ENCODE results near the gene TRIM45.

The TRIM45 gene

DNA sequence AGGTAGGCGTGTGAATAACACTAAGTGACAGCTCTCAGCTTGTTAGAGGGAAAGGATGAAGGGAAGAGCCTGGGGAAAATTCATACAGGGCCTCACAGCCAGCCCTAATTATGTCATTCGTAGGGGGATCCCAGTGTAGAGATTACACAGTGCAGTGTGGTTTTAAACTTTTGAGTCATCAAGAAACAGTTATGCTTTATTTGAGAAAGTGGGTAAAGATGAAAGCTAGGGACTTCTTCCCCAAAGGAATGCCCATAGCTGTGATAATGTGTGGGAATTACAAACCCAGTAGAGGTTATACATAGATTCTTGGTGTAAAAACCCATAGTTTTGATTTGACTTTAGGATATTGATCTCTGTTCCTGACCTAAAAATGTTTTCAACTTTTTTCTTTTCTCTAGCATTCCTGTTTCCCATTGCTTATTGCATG lies 59.5 kb downstream of the TRIM45 start:
- no peak for DNase-seq (ENCODE audit: low read depth in 3 of 3, low spot score in 1 of 3)
